Skeletal muscle tissue (tissue), 4 donors: ENCODE results near the gene ERBB3. TPM values are rescaled to one million over a fixed set of nuclear protein-coding genes. Genes with fewer than 3 reads are reported as not detected.

Source experiments
- H3K27ac ChIP-seq: one replicate; pipeline ENCODE4 v1.7.0; 2013; ENCODE audit warnings: mild to moderate bottlenecking, low read depth, low read length, inconsistent platforms
- H3K27me3 ChIP-seq, 3 donors: one replicate each; pipeline ENCODE4 v1.7.0; 2013; ENCODE audit warnings: low read length in 3 of 3; ENCODE audit not compliant: control insufficient read depth in 3 of 3, insufficient read depth in 3 of 3
- H3K36me3 ChIP-seq, 3 donors: one replicate each; pipeline ENCODE4 v1.7.0; 2013; ENCODE audit warnings: low read length in 3 of 3; ENCODE audit not compliant: control insufficient read depth in 3 of 3, insufficient read depth in 3 of 3
- H3K4me1 ChIP-seq, 3 donors: one replicate each; pipeline ENCODE4 v1.7.0; 2013; ENCODE audit warnings: low read length in 3 of 3, mild to moderate bottlenecking in 3 of 3; ENCODE audit not compliant: control insufficient read depth in 3 of 3, insufficient read depth in 3 of 3
- H3K4me3 ChIP-seq, 3 donors: one replicate each; pipeline ENCODE4 v1.7.0; 2013; ENCODE audit warnings: low read length in 3 of 3
- H3K9ac ChIP-seq, 3 donors: one replicate each; pipeline ENCODE4 v1.7.0; 2013; ENCODE audit warnings: low read length in 3 of 3, mild to moderate bottlenecking in 3 of 3, moderate library complexity in 2 of 3, low read depth in 1 of 3
- H3K9me3 ChIP-seq, 3 donors: one replicate each; pipeline ENCODE4 v1.7.0; 2013; ENCODE audit warnings: low read length in 3 of 3; ENCODE audit not compliant: control insufficient read depth in 3 of 3
- total RNA-seq: library from RNA; depleted of rRNA; stranded (reverse); fragments of >200 nt; gene quantifications from one replicate; pipeline ENCODE4 v1.2.3, GENCODE V29; 2014
- donor health status: Osteomylitis.

The ERBB3 gene
- total RNA-seq, 1 donor from 2014 or later: 154 TPM

DNA sequence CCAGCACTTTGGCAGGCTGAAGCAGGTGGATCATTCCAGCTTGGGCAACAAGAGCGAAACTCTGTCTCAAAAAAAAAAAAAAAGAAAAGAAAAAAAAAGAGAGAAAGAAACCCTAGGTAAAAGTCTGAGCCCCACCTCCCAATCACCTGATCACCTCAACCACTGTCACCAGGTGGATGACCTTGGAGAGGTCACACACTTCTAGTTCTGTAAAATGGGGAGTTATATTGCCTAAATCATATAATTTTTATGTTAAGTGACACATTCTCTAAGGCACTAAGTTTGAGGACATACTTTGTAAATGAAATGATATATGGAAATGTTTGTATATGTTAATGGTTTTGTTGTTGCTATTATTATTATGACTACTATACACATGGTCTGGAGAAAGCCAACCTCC lies 1.5 kb upstream of the ERBB3 start:
- no peak overlapping the region for H3K27ac ChIP-seq
- no peak overlapping the region for H3K9ac ChIP-seq
- H3K4me3 ChIP-seq: no peak overlapping the region
- peaks cover 12 to 16% (median 15%) of the 10 kb centered on the region in 3 donors for H3K4me1 ChIP-seq
- H3K9me3 ChIP-seq: no peaks in the 10 kb centered on the region
- H3K36me3 ChIP-seq: no peaks in the 10 kb centered on the region
- peaks cover 11 to 18% (median 17%) of the 10 kb centered on the region in 3 donors for H3K27me3 ChIP-seq

DNA sequence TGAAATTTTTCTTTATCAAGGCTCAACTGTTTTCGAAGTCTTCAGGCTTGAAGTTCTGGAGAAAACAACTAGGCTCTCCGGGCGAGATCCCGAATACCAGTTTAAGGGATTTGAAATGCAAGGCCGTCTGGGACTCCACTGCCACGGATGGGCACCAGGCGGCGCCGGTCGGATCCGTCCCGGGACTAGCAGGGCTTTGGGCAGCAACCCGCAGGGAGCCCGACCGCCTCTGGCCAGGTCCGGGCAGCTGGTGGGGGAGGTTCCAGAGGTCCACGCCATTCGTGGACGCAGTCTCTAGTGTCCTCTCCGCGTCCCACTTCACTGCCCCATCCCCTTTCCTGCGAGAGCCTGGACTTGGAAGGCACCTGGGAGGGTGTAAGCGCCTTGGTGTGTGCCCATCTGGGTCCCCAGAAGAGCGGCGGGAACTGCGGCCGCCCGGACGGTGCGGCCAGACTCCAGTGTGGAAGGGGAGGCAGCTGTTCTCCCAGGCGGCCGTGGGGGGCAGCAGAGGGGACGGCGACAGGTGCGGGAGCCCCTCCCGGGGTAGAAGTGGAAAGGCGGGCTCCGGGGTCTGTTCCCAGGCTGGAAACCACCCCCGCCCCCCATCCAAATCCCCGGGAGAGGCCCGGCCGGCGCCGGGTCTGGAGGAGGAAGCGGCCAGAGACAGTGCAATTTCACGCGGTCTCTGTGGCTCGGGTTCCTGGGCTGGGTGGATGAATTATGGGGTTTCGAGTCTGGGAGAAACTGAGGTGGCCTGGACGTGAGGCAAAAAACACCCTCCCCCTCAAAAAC lies 838 bp upstream of the ERBB3 start:
- Histone ChIP-seq H3K4me1 (peaks cover 12 to 16% (median 15%) of the 10 kb centered on the region in 3 donors), H3K4me3 (peak overlapping the region; percentile 72 to 80 (median 75)), H3K27me3 (peaks cover 11 to 18% (median 17%) of the 10 kb centered on the region in 3 donors), H3K27ac (peak overlapping the region; percentile 39), H3K9me3 (no peaks in the 10 kb centered on the region), H3K9ac (peak overlapping the region; percentile 20 to 74 (median 50)), H3K36me3 (no peaks in the 10 kb centered on the region)

DNA sequence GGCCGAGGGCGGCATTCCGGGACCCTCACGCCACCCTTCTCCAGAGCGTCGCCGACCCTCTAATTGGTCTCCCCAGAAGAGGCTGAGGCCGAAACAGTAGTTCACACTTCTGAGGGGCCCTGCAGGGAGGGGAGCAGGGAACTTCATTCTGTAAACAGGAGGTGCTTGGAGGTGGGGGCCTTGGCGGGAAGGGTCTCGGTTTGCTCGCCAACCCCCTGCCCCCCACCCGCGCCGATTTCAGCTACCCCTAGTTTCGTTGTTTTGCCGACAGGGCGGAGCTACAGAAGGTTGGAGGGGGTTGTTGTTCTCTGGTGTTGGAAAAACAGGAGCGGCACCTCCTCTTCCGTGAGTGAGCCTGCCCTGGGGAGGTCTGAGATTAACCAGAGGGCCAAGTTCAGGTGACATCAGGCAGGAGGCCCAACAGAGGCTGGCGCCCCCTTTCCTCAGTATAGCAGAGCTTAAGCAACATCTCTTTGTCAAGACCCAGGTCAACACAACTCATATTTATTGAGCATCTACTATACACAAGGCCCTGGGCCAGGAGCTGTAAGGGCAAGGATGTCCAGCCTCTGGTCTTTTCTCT lies 682 bp downstream of the ERBB3 start:
- Histone ChIP-seq H3K36me3 (no peaks in the 10 kb centered on the region), H3K27me3 (peaks cover 11 to 17% (median 14%) of the 10 kb centered on the region in 3 donors), H3K4me3 (peak overlapping the region in 2 of 3 donors; percentile 72 to 80), H3K9ac (peak overlapping the region in 2 of 3 donors; percentile 57 to 64), H3K9me3 (no peaks in the 10 kb centered on the region), H3K27ac (peak overlapping the region; percentile 74), H3K4me1 (peaks cover 12 to 16% (median 15%) of the 10 kb centered on the region in 3 donors)

DNA sequence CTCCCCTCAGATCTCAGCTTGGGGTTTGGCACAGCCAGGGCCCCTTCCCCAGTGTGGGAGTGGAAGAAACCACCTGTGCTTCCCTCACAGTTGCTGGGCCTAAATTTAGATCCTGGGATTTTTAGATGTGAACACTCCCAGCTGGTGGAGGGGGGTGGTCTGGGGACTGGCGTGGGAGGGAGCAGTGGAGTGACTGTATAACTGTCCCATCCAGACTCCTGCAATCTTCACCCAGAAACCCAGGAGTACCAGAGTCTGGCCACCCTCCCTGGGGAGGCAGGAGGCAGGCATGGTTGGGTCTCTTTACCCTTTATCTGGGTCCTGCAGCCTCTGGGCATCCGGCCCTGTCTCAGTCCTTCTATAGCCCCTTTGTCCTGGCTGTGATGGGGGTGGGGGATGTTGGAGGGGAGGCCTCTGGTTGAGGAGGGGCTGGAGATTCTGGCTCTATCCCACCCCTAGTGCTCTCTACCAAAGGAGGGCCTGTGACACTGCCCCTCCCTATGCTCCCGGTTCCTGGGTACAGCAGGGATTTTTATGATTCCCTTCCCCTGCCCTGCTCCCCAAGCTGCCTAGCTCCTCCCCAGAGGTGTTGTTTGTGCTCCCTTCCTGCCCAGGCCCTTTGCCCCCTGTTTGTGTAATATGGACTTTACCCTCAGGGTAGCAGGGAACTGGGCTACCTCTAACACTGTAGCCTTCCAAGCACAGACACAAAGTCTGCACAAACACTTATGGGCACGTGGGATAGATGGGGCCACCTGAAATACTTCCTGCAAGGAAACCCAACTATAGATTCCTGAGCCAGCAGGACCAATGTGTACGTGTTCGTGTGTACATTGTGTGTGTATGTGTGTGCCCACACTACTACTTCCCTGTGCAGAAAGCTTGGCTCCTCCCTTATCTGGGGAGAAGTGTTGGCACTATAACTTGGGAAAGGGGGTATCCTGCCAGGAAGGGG lies 1.7 kb downstream of the ERBB3 start:
- no peaks in the 10 kb centered on the region for H3K9me3 ChIP-seq
- H3K9ac ChIP-seq: peak overlapping the region in 1 of 3 donors; percentile 32
- no peaks in the 10 kb centered on the region for H3K36me3 ChIP-seq
- peaks cover 11 to 17% (median 14%) of the 10 kb centered on the region in 3 donors for H3K27me3 ChIP-seq
- peak overlapping the region; percentile 74 for H3K27ac ChIP-seq
- H3K4me3 ChIP-seq: peak overlapping the region in 1 of 3 donors; percentile 36
- peaks cover 12 to 16% (median 15%) of the 10 kb centered on the region in 3 donors for H3K4me1 ChIP-seq

DNA sequence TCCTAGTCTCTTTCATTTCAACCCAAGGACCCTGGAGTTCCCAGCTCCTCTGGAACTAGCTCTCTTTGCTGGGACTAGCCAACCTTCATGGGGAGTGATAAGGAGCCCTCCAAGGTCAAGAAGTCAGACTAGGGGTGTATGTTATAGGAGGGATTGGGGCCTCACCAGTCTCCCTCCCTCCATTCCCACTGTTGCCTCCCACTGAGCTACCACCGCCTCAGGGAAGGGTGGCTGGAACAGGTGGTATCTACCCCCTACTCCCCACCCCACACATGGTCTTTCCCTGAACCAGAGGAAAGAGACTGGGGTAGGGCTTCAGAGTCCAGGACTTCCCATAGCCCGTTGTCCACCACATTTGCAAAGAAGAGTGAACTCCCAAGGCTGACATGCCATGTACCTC lies 2.4 kb downstream of the ERBB3 start:
- no peak overlapping the region for H3K4me3 ChIP-seq

DNA sequence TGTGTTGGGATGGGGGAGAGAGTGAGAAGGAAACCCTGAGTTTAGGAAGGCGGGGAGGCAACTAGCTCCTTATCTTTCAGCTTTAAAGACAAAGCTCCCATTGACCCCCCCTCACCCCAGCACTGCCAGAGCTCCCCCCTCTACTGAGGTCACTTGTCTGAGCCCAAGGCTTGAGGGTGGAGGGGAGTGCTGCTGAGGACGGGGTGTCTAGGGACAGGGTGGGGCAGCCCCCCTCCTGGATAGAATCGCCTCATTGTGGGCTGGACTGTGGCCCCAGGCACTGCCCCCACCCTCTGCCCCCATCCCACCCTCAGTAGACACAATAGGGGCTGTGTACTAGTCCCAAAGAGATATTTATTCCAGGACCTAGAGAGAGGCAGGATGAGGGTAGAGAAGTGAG lies 3.0 kb downstream of the ERBB3 start:
- peaks cover 12 to 19% (median 15%) of the 10 kb centered on the region in 3 donors for H3K4me1 ChIP-seq
- no peaks in the 10 kb centered on the region for H3K36me3 ChIP-seq
- peaks cover 11 to 14% (median 14%) of the 10 kb centered on the region in 3 donors for H3K27me3 ChIP-seq
- H3K9ac ChIP-seq: no peak overlapping the region
- H3K4me3 ChIP-seq: no peak overlapping the region
- no peaks in the 10 kb centered on the region for H3K9me3 ChIP-seq
- no peak overlapping the region for H3K27ac ChIP-seq

More for the DNA sequence above, 2.4 kb downstream of the ERBB3 start:
- Histone ChIP-seq H3K27ac (no peak overlapping the region), H3K27me3 (peaks cover 11 to 14% (median 14%) of the 10 kb centered on the region in 3 donors), H3K4me1 (peaks cover 12 to 18% (median 15%) of the 10 kb centered on the region in 3 donors), H3K9ac (no peak overlapping the region), H3K36me3 (no peaks in the 10 kb centered on the region), H3K9me3 (no peaks in the 10 kb centered on the region)

DNA sequence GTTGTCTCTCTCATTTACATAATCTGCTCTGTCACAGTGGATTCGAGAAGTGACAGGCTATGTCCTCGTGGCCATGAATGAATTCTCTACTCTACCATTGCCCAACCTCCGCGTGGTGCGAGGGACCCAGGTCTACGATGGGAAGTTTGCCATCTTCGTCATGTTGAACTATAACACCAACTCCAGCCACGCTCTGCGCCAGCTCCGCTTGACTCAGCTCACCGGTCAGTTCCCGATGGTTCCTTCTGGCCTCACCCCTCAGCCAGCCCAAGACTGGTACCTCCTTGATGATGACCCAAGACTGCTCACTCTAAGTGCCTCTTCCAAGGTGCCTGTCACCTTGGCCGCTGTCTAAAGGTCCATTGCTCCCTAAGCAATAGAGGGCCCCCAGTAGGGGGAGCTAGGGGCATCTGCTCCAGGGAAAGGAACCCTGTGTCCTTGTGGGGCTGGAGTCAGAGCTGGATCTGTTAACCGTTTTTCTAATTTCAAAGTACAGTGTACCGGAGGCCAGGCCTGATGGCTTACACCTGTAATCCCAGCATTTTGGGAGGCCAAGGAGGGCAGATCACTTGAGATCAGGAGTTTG lies 5.1 kb downstream of the ERBB3 start:
- Histone ChIP-seq H3K36me3 (no peaks in the 10 kb centered on the region), H3K4me3 (no peak overlapping the region), H3K27me3 (peaks cover 10 to 11% (median 10%) of the 10 kb centered on the region in 3 donors), H3K9me3 (no peaks in the 10 kb centered on the region), H3K27ac (no peak overlapping the region), H3K9ac (no peak overlapping the region), H3K4me1 (peaks cover 2 to 6% (median 5%) of the 10 kb centered on the region in 3 donors)

DNA sequence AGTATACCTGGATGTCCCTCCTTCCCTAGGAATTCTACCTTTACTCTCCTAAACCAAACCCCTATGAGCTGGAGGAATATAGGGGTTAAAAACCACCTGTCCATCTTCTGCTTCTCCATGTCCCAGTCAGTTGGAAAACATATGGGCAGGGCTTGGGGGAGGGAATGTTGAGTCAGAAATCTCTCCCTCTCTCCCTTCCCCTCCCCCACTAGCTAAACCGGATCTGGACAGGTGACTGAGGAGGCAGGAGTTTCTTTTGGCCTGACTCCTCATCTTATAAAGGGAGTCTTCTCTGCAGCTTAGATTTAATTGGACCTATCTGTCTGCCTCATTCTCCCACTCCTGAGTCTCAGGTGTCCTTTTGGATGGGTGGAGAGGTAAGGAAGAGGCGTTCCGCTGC lies 6.1 kb downstream of the ERBB3 start:
- H3K27ac ChIP-seq: no peak overlapping the region
- H3K9ac ChIP-seq: no peak overlapping the region
- H3K9me3 ChIP-seq: no peaks in the 10 kb centered on the region
- no peaks in the 10 kb centered on the region for H3K36me3 ChIP-seq
- H3K27me3 ChIP-seq: peaks cover 1 to 4% (median 3%) of the 10 kb centered on the region in 3 donors
- H3K4me3 ChIP-seq: no peak overlapping the region
- H3K4me1 ChIP-seq: peaks cover 0 to 3% (median 0%) of the 10 kb centered on the region in 3 donors

DNA sequence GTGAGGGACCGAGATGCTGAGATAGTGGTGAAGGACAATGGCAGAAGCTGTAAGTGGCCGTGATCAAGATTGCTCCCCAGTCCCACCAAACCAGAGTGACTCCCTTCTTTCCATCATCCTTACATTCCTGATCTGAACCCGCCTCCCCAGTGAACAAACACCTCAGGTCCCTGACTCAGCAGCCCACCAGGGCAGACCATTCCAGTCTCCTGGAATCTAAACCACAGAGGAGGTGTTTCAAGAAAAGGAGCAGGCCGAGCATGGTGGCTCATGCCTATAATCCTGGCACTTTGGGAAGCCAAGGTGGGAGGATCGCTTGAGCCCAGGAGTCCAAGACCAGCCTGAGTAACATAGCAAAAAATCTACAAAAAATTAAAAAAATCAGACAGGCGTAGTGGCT lies 6.6 kb downstream of the ERBB3 start:
- Histone ChIP-seq H3K27ac (no peak overlapping the region), H3K4me1 (peaks cover 0 to 3% (median 0%) of the 10 kb centered on the region in 3 donors)

More for the DNA sequence above, 6.6 kb downstream of the ERBB3 start:
- no peak overlapping the region for H3K4me3 ChIP-seq
- no peak overlapping the region for H3K9ac ChIP-seq
- H3K36me3 ChIP-seq: no peaks in the 10 kb centered on the region
- H3K27me3 ChIP-seq: peaks cover 0 to 2% (median 0%) of the 10 kb centered on the region in 3 donors
- no peaks in the 10 kb centered on the region for H3K9me3 ChIP-seq
